ENCODE measurements around the gene AKR1B15.

DNA sequence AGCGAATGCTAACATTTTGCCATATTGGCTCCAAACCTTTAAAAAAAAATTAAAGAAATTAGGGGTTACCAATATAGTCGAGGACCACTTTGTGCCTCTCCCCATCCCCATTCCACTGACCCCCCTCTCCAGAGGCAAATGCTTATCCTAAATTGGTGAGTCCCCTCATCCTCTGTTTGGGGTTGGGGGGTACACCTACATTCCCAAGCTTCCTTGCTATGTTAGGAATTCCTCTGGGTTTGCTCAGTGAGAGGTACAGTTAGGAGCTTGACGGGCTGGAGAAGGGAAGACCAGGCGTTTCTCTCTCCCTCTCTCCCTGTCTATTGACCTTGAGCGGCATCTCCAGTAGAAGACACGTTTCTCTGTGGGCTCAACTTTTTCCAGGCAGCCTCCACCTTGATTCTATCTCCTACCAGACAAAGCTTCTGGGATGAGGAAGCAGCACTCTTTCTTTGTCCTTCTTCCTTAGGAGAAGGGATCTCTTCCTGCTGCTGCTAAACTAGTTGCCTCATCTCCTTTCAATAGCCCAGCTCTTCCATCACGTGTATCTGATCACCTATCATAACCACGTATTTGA, 6.6 kb upstream of the AKR1B15 start:
- TF ChIP-seq EZH2 (IDR thresholded peaks at IDR 0.05): no peak
- TF ChIP-seq POLR2AphosphoS5 (IDR thresholded peaks at IDR 0.05; ENCODE audit: borderline replicate concordance, low read depth, low read length): no peak

Data from SK-N-MC (cell line).